ENCODE data around the gene CCM2L. TPM values are rescaled to one million over a fixed set of nuclear protein-coding genes. Genes with fewer than 3 reads are reported as not detected.

CCM2L gene
- total and polyA plus RNA-seq, 9 of the 15 experiments (the other 6 are each of a cell fraction or from before 2014, with no cell fraction given): 0.04 TPM; not detected in 8

DNA sequence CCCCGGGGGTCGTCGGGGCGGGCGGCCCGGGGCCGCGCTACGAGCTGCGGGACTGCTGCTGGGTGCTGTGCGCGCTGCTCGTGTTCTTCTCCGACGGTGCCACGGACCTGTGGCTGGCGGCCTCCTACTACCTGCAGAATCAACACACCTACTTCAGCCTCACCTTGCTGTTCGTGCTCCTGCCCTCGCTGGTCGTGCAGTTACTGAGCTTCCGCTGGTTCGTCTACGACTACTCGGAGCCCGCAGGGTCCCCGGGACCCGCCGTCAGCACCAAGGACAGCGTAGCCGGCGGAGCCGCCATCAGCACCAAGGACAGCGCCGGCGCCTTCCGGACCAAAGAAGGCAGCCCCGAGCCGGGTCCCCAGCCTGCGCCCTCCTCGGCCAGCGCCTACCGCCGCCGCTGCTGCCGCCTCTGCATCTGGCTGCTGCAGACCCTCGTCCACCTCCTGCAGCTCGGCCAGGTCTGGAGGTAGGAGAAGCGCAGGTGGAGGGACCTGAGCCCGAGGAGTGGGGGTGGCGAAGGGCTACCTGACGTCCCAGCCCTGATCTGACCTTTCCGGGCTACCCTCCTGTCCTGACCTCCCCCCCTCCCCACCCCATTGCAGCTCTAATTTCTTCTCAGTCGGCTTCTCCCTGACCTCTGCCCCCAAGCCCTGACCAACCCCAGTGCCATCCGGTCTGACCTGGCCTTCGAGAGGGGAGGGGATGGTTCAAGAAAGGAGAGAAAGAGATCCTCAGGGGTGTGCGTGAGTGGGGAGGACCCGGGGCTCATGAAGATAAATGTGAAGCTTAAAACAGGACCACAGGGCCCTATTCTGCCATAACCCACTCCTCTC lies 41.7 kb upstream of the CCM2L start (continued):
- TF ChIP-seq, protein P1, sequence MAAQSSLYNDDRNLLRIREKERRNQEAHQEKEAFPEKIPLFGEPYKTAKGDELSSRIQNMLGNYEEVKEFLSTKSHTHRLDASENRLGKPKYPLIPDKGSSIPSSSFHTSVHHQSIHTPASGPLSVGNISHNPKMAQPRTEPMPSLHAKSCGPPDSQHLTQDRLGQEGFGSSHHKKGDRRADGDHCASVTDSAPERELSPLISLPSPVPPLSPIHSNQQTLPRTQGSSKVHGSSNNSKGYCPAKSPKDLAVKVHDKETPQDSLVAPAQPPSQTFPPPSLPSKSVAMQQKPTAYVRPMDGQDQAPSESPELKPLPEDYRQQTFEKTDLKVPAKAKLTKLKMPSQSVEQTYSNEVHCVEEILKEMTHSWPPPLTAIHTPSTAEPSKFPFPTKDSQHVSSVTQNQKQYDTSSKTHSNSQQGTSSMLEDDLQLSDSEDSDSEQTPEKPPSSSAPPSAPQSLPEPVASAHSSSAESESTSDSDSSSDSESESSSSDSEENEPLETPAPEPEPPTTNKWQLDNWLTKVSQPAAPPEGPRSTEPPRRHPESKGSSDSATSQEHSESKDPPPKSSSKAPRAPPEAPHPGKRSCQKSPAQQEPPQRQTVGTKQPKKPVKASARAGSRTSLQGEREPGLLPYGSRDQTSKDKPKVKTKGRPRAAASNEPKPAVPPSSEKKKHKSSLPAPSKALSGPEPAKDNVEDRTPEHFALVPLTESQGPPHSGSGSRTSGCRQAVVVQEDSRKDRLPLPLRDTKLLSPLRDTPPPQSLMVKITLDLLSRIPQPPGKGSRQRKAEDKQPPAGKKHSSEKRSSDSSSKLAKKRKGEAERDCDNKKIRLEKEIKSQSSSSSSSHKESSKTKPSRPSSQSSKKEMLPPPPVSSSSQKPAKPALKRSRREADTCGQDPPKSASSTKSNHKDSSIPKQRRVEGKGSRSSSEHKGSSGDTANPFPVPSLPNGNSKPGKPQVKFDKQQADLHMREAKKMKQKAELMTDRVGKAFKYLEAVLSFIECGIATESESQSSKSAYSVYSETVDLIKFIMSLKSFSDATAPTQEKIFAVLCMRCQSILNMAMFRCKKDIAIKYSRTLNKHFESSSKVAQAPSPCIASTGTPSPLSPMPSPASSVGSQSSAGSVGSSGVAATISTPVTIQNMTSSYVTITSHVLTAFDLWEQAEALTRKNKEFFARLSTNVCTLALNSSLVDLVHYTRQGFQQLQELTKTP (IDR thresholded peaks at IDR 0.05; ENCODE audit: low read depth in 1 of 2, partially characterized antibody in 2 of 2): peak in 1 of 2 experiments; percentile 100
- TF ChIP-seq TBP (optimal IDR thresholded peaks at IDR 0.05; ENCODE audit: low read depth, low read length) (no peak), SIN3A (IDR thresholded peaks at IDR 0.05; ENCODE audit: borderline replicate concordance in 2 of 2, control insufficient read depth in 1 of 2, low read depth in 2 of 2, low read length in 2 of 2) (peak; percentile 100), STAT5A (IDR thresholded peaks at IDR 0.05; ENCODE audit: borderline replicate concordance, low read length) (no peak), NR3C1 (CRISPR knock-in tag; IDR thresholded peaks at IDR 0.05) (peak; percentile 100), GABPB2 (CRISPR knock-in tag; conservative IDR thresholded peaks at IDR 0.05) (no peak), BRCA1 (IDR thresholded peaks at IDR 0.05) (no peak), BRCA1 (CRISPR knock-in tag; IDR thresholded peaks at IDR 0.05) (peak; percentile 100), BCOR (IDR thresholded peaks at IDR 0.05) (no peak), E2F3 (CRISPR knock-in tag; IDR thresholded peaks at IDR 0.05) (peak; percentile 63; the same call in 1 of the 2 replicates), SPI1 (IDR thresholded peaks at IDR 0.05; ENCODE audit: borderline replicate concordance, low read depth, low read length) (no peak), CEBPG (CRISPR knock-in tag; IDR thresholded peaks at IDR 0.05) (peak; percentile 83), CEBPG (tag; conservative IDR thresholded peaks at IDR 0.05 in 1 of 2, IDR thresholded peaks at IDR 0.05 in 1 of 2) (no peak), NFIX (CRISPR knock-in tag; IDR thresholded peaks at IDR 0.05; ENCODE audit: low read depth) (no peak), TEAD1 (CRISPR knock-in tag; IDR thresholded peaks at IDR 0.05) (peak; percentile 90 to 99), ZNF263 (CRISPR knock-in tag; IDR thresholded peaks at IDR 0.05; ENCODE audit: borderline replicate concordance) (peak; percentile 95), CXXC5 (CRISPR knock-in tag; IDR thresholded peaks at IDR 0.05) (peak; percentile 92), ZNF431 (CRISPR knock-in tag; IDR thresholded peaks at IDR 0.05) (peak; percentile 96), MXI1 (IDR thresholded peaks at IDR 0.05; ENCODE audit: low read depth, low read length) (peak; percentile 86), ZNF165 (CRISPR knock-in tag; IDR thresholded peaks at IDR 0.05; ENCODE audit: borderline replicate concordance) (no peak)
- TF ChIP-seq, protein P2, sequence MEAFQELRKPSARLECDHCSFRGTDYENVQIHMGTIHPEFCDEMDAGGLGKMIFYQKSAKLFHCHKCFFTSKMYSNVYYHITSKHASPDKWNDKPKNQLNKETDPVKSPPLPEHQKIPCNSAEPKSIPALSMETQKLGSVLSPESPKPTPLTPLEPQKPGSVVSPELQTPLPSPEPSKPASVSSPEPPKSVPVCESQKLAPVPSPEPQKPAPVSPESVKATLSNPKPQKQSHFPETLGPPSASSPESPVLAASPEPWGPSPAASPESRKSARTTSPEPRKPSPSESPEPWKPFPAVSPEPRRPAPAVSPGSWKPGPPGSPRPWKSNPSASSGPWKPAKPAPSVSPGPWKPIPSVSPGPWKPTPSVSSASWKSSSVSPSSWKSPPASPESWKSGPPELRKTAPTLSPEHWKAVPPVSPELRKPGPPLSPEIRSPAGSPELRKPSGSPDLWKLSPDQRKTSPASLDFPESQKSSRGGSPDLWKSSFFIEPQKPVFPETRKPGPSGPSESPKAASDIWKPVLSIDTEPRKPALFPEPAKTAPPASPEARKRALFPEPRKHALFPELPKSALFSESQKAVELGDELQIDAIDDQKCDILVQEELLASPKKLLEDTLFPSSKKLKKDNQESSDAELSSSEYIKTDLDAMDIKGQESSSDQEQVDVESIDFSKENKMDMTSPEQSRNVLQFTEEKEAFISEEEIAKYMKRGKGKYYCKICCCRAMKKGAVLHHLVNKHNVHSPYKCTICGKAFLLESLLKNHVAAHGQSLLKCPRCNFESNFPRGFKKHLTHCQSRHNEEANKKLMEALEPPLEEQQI (IDR thresholded peaks at IDR 0.05): peak; percentile 98

All from K562 (cell line).